ENCODE results near the gene ZBTB2. TPM values are rescaled to one million over a fixed set of nuclear protein-coding genes. Genes with fewer than 3 reads are reported as not detected.
A peak's percentile ranks its signal among the peaks of the same experiment; 100 is the strongest.

ZBTB2 gene
- total RNA-seq, 6 donors from 2014 or later: 4.2 to 18.5 (median 10.9) TPM

GRCh38 chr6:151436802-151437201 is 45.4 kb upstream of the ZBTB2 start:
- DNase-seq (no peak), ATAC-seq (ENCODE audit: low FRiP score in 2 of 2) (peak in 1 of 2 donors; percentile 65)
- no peak overlapping the region for H3K27ac ChIP-seq
- TF ChIP-seq CTCF (IDR thresholded peaks at IDR 0.05) (no peak), EP300 (IDR thresholded peaks at IDR 0.05) (no peak), POLR2AphosphoS5 (IDR thresholded peaks at IDR 0.05) (no peak), POLR2A (IDR thresholded peaks at IDR 0.05) (no peak)
- H3K9me3 ChIP-seq: no peaks in the 10 kb centered on the region
- H3K4me1 ChIP-seq: peaks cover 0 to 13% (median 6%) of the 10 kb centered on the region in 4 donors
- no peak overlapping the region for H3K4me3 ChIP-seq
- H3K36me3 ChIP-seq: peaks cover 0 to 16% (median 3%) of the 10 kb centered on the region in 4 donors
- no peaks in the 10 kb centered on the region for H3K27me3 ChIP-seq

GRCh38 chr6:151436300-151436699 is 44.9 kb upstream of the ZBTB2 start:
- WGBS, 2 donors: 74 to 81% methylated on average over 3 of the region's 3 CpGs
- no peak for DNase-seq
- Histone ChIP-seq H3K4me3 (no peak overlapping the region), H3K27me3 (no peaks in the 10 kb centered on the region), H3K4me1 (peaks cover 0 to 8% (median 2%) of the 10 kb centered on the region in 4 donors), H3K9me3 (no peaks in the 10 kb centered on the region), H3K27ac (no peak overlapping the region), H3K36me3 (peaks cover 0 to 18% (median 5%) of the 10 kb centered on the region in 4 donors)
- ATAC-seq (ENCODE audit: low FRiP score in 2 of 2): no peak
- TF ChIP-seq POLR2A (IDR thresholded peaks at IDR 0.05): no peak
- TF ChIP-seq CTCF (IDR thresholded peaks at IDR 0.05): no peak

- TF ChIP-seq POLR2AphosphoS5 (IDR thresholded peaks at IDR 0.05): no peak
- TF ChIP-seq POLR2A (IDR thresholded peaks at IDR 0.05): no peak
- no peak for TF ChIP-seq EP300 (IDR thresholded peaks at IDR 0.05)
- no peak for TF ChIP-seq CTCF (IDR thresholded peaks at IDR 0.05)
- DNase-seq (no peak), ATAC-seq (ENCODE audit: low FRiP score in 2 of 2) (no peak)
- Histone ChIP-seq H3K27ac (no peak overlapping the region), H3K36me3 (peaks cover 0 to 38% (median 15%) of the 10 kb centered on the region in 4 donors), H3K4me3 (no peak overlapping the region), H3K9me3 (no peaks in the 10 kb centered on the region), H3K4me1 (no peaks in the 10 kb centered on the region), H3K27me3 (no peaks in the 10 kb centered on the region)
- 42 to 49% methylated on average over 2 of the region's 2 CpGs for WGBS, 2 donors
Observed at GRCh38 chr6:151434369-151434768, 43.0 kb upstream of the ZBTB2 start.

GRCh38 chr6:151432651-151433050 is 41.3 kb upstream of the ZBTB2 start:
- no peak overlapping the region for H3K27ac ChIP-seq
- no peak overlapping the region for H3K4me3 ChIP-seq
- DNase-seq: no peak
- ATAC-seq (ENCODE audit: low FRiP score in 2 of 2): no peak
- no peaks in the 10 kb centered on the region for H3K9me3 ChIP-seq
- no peak for TF ChIP-seq EP300 (IDR thresholded peaks at IDR 0.05)
- TF ChIP-seq POLR2AphosphoS5 (IDR thresholded peaks at IDR 0.05): no peak
- no peak for TF ChIP-seq CTCF (IDR thresholded peaks at IDR 0.05)
- TF ChIP-seq POLR2A (IDR thresholded peaks at IDR 0.05): no peak
- H3K27me3 ChIP-seq: no peaks in the 10 kb centered on the region
- H3K4me1 ChIP-seq: no peaks in the 10 kb centered on the region
- peaks cover 0 to 55% (median 27%) of the 10 kb centered on the region in 4 donors for H3K36me3 ChIP-seq
- WGBS, 2 donors: 87 to 88% methylated on average over 4 of the region's 4 CpGs

- H3K36me3 ChIP-seq: peaks cover 0 to 67% (median 35%) of the 10 kb centered on the region in 4 donors
- WGBS, 2 donors: 93 to 100% methylated on average over 3 of the region's 3 CpGs
- H3K9me3 ChIP-seq: no peaks in the 10 kb centered on the region
- no peak for DNase-seq
- no peaks in the 10 kb centered on the region for H3K4me1 ChIP-seq
- ATAC-seq (ENCODE audit: low FRiP score in 2 of 2): no peak
- TF ChIP-seq POLR2A (IDR thresholded peaks at IDR 0.05): no peak
- no peak overlapping the region for H3K27ac ChIP-seq
- no peaks in the 10 kb centered on the region for H3K27me3 ChIP-seq
- H3K4me3 ChIP-seq: no peak overlapping the region
Observed at GRCh38 chr6:151431337-151431736, 40.0 kb upstream of the ZBTB2 start.

All from upper lobe of left lung (tissue), 6 donors.